ENCODE results near the gene SNX10.

SNX10 gene

GRCh38 chr7:26340476-26341018 lies 48.9 kb downstream of the SNX10 start:
- no peak for DNase-seq

DNA sequence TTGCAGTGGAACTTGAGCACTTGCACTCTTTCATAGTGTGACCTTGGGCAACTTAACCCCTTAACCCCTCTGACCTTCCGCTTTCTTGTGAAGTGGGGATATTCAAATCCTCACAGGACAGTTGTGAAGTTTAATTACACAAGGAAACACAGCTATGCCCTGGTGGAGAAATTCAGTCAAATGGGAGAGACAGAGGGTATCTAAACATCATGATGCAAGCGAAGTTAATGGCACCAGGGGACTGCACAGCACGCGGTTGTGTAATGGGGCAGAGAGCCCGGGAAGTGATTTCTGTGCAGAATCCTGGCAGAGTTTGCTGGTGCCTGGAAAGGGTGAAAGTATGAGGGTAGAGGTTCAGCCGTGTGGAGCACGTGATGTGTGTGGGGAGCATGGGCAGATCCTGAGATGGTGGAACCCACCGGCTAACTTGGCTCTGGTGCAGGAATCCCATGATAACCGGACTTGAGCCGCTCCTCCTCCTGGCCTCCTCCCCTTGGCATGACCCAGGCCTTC lies 51.7 kb downstream of the SNX10 start:
- DNase-seq: no peak

GRCh38 chr7:26343837-26344236 lies 52.2 kb downstream of the SNX10 start:
- DNase-seq: no peak

DNA sequence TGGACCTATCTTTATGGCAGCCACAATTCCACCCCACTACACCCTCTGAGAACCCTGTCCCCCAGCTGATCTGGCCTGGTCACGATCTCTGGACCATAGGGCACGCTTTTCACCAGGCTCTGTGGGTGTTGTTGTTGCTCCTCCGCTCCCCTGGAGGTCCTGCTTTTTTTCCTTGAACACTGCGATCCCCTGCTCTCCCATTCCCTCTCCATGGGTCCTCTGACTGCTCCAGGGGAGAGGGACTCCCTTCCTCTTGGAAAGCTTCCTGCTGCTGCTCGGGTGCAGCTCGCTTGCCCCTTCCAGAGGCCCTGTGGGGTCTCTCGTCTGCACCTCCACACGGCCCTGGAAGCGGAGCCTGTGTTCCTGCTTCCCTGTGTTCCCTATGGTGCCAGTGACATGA lies 53.5 kb downstream of the SNX10 start:
- DNase-seq: no peak

DNA sequence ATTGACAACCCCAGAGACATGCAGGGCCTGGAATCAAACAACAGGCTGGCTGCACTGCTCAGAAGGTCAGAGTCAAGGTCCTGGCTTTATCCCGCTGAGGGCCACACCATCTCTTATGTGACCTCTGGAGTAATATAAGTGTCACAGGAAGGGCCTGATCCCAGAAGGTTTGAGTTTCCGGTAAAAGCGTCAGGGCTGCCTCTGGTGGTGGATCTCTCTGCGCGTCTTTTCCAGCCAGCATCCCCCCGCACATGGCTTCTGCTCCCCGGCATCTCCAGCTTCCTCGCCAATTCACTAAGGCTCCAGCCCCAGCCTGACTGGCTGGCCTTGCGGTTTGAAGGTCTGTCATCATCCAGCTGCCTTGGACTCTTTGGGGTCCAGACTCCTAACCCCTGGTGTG lies 54.2 kb downstream of the SNX10 start:
- no peak for DNase-seq

DNA sequence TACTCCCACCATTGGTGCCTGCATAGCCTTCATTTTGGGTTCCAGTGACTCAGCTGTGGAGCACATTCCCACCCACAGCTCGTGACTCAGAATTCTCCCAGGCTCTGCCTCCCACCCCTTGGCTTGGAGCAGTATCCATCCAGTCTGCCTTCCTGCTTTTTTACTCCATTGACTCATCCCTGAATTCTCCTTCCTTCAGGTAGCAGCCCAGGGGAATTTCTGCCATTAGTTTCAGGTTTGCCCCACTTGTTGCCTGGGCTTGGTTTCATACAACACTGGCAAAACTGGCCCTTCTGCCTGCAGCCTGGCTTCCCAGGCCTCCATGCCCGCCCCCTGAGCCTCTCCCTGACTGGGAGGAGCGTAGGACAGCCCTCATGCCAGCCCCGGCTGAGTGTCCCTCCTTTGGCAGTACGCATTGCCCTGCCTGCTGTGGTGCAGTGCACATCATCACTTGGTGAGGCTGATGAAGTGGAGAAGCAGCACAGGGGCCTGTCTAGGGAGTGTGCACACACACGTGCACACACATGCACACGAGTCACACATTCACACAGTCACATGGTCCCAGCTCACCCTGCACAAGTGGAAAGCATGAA lies 55.0 kb downstream of the SNX10 start:
- DNase-seq: no peak

DNA sequence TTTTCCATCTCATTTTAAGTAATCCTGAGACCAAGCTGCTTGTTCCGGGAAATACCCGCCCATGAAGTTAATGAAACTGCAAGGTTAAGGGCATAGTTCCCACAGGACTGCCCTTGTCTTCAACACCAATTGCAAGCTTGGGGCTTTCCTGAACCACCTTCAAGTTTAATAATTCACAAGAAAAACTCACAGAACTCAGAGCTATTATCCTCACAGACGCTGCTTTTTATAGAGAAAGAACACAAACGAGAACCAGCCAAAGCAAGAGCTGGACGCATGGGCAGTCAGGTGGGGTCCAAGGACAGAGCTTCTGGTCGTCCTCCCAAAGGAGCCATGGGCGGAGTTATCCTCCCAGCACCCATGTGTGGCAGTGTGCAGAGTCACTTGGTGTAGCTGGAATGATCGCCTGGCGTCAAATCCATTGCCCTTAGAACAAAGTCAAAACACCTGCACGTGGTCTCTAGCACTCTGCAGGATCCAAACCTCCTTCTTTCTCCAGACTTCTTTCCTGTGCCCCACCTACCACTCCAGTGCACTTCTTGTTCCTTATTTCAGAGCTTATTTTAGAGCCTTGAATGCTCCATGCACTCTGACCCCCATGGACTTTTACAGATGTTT lies 56.7 kb downstream of the SNX10 start:
- DNase-seq: no peak

DNA sequence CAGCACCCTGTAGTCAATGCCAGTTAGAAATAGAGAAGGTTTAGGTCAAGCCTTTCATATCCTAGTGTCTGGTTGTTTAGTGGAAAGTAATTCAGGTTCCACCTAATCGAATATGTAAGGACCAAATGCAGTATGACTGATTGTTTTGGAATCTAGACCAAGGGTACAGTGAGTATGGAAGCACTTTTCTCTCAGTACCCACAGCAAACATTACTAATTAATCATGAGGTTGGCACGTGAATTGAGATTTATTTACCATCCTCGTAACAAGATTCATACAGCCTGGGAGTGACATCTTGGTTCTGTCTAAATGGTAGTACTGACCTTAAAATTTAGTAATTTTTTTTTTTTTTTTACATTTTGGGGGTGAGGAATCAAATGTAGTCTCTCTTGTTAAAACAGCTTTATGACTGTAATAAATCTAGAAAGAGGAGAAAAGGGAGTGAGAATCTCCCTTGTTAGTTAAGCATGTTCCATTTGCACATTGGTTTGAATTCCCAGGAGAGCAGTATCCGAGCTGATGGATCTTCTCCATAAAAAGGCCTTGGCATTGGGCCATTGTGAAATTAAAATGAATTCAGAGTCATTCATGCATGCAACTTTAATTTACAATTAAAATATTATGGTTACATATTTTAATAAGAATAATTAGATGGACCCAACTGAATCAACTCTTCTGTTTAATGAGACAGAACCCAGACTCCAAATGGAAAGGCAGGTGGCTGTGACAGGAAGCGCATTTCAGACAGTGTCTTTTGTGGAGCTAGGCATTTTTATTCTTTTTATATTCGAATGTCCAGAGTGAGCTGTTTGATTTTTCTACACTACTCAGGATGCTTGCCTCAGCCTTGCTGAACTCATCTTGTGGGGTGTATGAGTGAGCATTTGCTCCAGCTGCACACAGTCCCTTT lies 57.6 kb downstream of the SNX10 start:
- DNase-seq: no peak

DNA sequence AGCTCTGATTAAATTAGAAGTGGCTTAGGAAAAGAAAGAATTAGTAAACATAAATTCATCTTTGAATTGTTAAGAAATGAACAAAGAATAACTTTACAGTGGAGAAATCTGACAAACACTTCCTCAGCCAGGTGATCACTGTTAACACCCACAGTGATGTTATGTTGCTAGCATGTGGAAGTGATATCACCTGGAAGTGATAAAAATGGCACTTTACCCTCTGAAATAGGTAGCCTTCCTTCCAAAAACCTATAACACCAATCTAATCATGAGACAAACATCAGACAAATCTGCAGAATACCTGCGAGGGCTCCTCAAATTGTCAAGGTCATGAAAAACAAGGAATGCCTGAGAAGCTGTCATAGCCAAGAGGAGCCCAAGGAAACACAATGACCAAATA lies 59.5 kb downstream of the SNX10 start:
- DNase-seq: no peak

DNA sequence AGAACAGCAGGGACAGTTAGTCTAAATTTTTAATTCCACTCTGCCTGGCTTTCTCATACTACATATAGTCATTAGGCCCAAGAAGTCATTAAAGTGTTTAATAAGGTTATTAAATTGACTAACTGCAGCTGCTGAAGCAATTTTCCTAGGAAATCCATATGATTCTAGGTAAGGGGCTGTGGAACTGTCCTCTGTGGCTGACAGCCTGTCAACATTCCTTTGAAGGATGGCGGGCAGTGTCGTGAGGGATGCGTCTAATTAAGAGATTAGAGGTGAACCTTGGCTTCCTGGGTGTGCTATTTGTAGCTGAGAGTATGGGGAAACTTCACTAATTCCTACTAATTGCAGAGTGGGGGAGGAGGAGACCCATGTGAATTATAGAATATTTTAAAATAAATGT lies 64.6 kb downstream of the SNX10 start:
- no peak for DNase-seq

- no peak for DNase-seq
Measured at GRCh38 chr7:26356929-26357798, 65.5 kb downstream of the SNX10 start.

GRCh38 chr7:26357799-26358151 lies 66.1 kb downstream of the SNX10 start:
- DNase-seq: no peak

DNA sequence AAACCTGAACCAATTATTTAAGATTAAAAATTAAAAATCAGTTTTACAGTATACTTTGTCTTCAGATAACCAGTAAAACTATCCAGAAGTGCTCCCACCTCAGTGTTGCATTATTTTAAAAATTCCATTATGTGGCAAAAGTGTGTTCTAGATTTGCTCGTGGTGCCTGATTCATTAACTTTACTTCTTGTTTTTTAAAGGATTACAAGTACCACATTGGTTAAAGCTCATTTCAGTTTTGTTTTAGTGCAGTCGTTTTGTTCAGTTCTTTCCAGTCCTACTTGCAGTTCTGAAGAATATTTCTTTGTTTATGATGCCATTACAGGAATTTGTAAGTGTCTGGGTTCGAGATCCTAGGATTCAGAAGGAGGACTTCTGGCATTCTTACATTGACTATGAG lies 69.0 kb downstream of the SNX10 start:
- DNase-seq: no peak

DNA sequence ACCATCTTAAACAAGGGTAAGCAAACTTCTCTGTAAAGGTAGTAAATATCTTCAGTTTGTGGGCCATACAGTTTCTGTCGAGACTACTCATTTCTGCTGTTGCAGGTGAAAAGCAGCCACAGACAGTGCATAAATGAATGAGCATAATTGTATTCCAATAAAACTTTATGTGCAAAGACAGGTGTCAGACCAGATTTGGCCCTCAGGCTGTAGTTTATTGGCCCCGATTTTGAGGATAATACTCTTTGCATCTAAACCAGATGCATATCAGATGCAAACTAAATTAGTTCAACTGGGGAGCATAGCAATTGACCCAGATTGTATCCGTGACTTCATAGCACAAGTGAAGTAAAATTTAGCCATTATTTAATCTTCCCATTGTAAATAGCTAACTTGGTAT lies 70.0 kb downstream of the SNX10 start:
- DNase-seq: no peak

- DNase-seq: no peak
Measured at GRCh38 chr7:26363465-26363864, 71.8 kb downstream of the SNX10 start.

DNA sequence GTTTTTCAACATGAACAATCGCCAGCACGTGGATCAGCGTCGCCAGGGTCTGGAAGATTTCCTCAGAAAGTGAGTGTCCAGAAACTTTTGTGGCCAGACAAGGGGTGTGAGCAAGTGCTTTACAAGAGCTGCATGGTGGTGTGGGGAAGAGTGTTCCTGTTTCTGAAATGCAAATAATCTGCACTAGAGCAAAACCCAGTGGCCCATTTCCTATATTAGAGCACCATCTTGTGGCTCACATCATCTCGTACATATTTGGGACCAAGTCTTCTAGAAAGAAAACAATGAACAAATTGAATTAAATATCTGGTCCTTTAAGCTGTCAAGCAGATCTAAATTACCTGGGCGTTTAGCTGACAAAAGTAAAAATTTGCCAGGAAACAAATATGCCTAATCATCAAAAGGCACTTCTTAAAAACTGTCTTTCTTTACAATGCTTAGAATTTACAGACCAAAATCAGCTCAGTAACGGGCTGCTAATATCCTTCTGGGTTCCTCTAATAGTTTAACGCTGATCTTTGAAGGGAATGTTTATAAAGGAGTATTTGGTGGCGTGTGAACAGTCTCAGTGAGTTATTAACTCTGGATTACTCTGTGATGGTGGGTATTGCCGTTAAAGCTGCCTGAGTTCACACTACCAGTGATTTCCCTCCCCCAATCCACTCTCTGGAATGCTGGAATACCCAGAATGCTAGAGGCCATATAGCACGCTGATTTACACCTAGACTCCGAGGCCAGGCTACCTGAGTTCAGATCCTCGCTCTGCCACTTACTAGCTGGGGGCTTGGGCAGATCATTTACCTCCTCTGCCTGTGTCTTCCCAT lies 73.6 kb downstream of the SNX10 start:
- DNase-seq: peak; percentile 33 to 46

DNA sequence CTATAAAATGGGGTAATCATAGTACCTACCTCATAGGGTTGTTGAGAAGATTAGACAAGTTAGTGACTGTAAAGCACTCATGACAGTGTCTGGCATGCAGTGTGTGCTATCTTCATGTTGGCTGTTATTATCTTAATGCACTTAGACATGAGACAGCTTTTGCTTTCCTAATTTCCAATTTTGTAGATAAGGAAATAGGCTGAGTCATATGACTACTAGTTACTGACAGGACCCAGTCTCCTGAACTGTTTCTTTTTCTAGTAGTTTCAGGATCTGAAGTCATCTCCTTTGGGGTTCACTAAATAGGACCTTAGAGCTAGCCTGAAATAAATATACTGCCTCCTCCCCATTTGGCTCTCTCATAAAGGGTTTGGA lies 74.2 kb downstream of the SNX10 start:
- no peak for DNase-seq

DNA sequence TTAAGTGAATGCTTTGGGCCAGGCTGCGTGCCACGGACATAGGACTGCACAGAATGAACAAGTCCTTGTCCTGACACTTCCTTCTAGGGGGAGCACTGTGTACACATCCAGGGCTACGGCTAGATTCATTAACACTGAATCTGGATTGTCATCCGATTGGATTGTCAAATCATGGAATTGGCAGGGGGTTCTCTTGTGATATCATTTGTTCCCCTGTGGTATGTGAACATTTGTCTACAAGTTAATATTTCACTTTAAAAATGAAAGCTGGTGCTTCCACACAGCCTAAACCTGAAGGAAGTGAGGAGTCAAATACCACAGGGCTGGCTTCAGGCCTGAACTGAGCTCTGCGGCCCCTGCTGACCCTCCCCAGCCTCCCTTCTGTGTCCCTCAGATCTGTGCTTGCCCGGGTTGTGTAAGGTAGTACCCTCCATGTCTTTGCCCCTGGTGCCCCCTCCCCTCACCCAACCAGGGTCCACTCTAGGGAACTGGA lies 75.6 kb downstream of the SNX10 start:
- DNase-seq: no peak

DNA sequence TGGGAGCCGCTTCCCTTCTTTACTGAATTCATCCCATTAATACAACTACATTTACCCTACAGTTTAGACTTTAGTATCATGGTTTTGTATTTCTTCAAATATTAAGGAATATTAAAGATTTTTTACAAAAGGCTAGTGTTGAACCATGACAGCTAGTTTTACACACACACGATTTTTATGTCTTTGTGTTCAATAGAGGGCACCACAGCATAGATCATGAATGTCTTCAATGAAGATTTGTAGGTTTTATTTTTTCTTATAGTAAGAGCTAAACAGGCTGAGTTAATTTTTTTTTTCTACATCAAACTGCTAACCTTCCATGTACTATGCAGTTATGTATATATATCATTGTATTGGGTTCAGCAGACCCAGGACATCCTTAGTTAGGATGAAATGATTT lies 76.9 kb downstream of the SNX10 start:
- no peak for DNase-seq

DNA sequence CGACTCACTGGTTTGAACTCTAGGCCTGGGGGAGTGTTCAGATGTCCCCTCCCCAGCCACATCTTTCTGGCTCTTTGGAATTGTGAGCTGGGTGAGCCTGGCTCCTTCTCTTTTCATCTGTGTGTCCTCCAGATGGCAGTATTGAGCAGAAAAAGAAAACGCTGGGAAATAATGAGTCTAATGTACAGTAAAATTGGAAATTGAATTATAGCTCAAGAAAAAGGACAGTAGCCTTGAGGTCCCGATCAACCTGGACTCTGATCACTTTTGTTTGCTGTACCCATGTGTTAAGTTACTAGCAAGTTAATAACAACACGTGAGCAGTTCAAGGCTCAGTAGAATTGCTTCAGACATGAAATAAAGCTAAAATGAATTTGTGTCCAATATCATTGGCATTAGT lies 77.9 kb downstream of the SNX10 start:
- no peak for DNase-seq

- DNase-seq: no peak
Measured at GRCh38 chr7:26370011-26370410, 78.3 kb downstream of the SNX10 start.

DNA sequence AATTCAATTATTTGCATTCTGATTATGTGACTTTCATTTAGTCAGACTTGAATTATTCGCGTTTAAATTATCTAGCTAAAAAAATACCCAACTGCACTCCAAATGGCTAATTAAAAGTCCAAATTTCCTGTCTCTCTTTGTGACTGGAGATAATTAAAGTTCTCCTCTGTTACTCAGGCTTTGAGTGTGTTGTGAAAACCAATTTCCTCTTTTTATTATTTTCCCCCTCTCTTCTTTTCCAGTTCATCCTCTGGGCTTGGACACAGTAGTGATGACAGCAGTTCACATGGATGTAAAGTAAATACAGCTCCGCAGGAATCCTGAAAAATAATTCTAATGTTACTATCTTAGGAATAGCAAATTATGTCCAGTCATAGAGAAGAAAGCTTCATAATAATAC lies 80.6 kb downstream of the SNX10 start:
- no peak for DNase-seq

Data from activated T-cell treated with anti-CD3 and anti-CD28 coated beads, Interleukin-2, amount 50 U/mL, for 48 hours (primary cell).